Prostate gland (tissue), 2 donors: ENCODE measurements around the gene KLHDC7B. TPM values are rescaled to one million over a fixed set of nuclear protein-coding genes. Genes with fewer than 3 reads are reported as not detected.

Experiments used
- DNase-seq: peaks from one replicate; pipeline ENCODE4 v3.0.0-alpha.2; 2019; ENCODE audit warnings: low spot score
- H3K27ac ChIP-seq, 2 donors: fragments of 200-600 bp; sonication (generic); 2 replicates each; pipeline ENCODE4 v1.5.1; 2017 to 2019
- H3K27me3 ChIP-seq: fragments of 200-600 bp; sonication (generic); replicated peaks from 2 replicates; pipeline ENCODE4 v1.5.1; 2019; ENCODE audit not compliant: insufficient read depth
- H3K36me3 ChIP-seq, 2 donors: fragments of 200-600 bp; sonication (generic); 1 replicate in 1 of 2; 2 replicates in 1 of 2; pipeline versions ENCODE4 v1.5.1 to v1.8.1; 2017 to 2019
- H3K4me1 ChIP-seq: fragments of 200-600 bp; sonication (generic); replicated peaks from 2 replicates; pipeline ENCODE4 v1.5.1; 2019
- H3K4me3 ChIP-seq, 2 donors: fragments of 200-600 bp; sonication (generic); 2 replicates each; pipeline ENCODE4 v1.5.1; 2017 to 2019
- H3K9me3 ChIP-seq: fragments of 200-600 bp; sonication (generic); 2 replicates; pipeline ENCODE4 v1.5.1; 2017
- POLR2A ChIP-seq: fragments of 450-650 bp; IDR thresholded peaks from one replicate; pipeline ENCODE4 v1.6.1; 2016; ENCODE audit warnings: antibody characterized with exemption, mild to moderate bottlenecking
- POLR2AphosphoS5 ChIP-seq: sonication (generic); formaldehyde crosslinking; IDR thresholded peaks from one replicate; pipeline ENCODE4 v1.6.1; 2017; ENCODE audit warnings: antibody characterized with exemption
- WGBS: methylation state at CpG from one replicate; pipeline ENCODE4 v1.1.5; 2018; 5-methylcytosine and 5-hydroxymethylcytosine counted together
- intact Hi-C: fragments of 100-400 bp; cut with DNase I; formaldehyde crosslinking; loops from one replicate; pipeline ENCODE4 v1.14.2; 2022
- total RNA-seq, 2 donors: library from RNA; depleted of rRNA; stranded (reverse); fragments of >200 nt; gene quantifications; one replicate each; pipeline ENCODE4 v1.1.0, GENCODE V29; 2016
- TF ChIP-seq, protein P1 (sequence below), 4 experiments: fragments of 200-600 bp in 2 of 4; fragments of 450-650 bp in 2 of 4; sonication (generic) in 2 of 4; IDR thresholded peaks; 1 replicate in 3 of 4; 2 replicates in 1 of 4; pipeline ENCODE4 v1.5.1; 2016 to 2019; ENCODE audit warnings: antibody characterized with exemption in 4 of 4, mild to moderate bottlenecking in 2 of 4, moderate library complexity in 2 of 4

KLHDC7B gene
- total RNA-seq, 2 donors from 2014 or later = 0.62 TPM; not detected in 1

GRCh38 chr22:50529897-50530579 lies 15.7 kb upstream of the KLHDC7B start, which contains the start of gene TYMP:
TSS of gene TYMP (minus strand) at chr22:50530012. CDS start at chr22:50529709, 303 bp downstream.
- DNase-seq = peak; percentile 72
- no peaks in the 10 kb centered on the region for H3K9me3 ChIP-seq
- H3K4me3 ChIP-seq = peak within 1 kb of the TSS; percentile 36 to 43
- TF ChIP-seq POLR2AphosphoS5 (peak; percentile 43), POLR2A (peak; percentile 71)
- TF ChIP-seq, protein P1, sequence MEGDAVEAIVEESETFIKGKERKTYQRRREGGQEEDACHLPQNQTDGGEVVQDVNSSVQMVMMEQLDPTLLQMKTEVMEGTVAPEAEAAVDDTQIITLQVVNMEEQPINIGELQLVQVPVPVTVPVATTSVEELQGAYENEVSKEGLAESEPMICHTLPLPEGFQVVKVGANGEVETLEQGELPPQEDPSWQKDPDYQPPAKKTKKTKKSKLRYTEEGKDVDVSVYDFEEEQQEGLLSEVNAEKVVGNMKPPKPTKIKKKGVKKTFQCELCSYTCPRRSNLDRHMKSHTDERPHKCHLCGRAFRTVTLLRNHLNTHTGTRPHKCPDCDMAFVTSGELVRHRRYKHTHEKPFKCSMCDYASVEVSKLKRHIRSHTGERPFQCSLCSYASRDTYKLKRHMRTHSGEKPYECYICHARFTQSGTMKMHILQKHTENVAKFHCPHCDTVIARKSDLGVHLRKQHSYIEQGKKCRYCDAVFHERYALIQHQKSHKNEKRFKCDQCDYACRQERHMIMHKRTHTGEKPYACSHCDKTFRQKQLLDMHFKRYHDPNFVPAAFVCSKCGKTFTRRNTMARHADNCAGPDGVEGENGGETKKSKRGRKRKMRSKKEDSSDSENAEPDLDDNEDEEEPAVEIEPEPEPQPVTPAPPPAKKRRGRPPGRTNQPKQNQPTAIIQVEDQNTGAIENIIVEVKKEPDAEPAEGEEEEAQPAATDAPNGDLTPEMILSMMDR (IDR thresholded peaks at IDR 0.05) = peak in 1 of 4 experiments; percentile 3
- H3K36me3 ChIP-seq = no peaks in the 10 kb centered on the region
- intact Hi-C loops = no loop called here
- H3K4me1 ChIP-seq = peaks cover 8% of the 10 kb centered on the region
- peak within 1 kb of the TSS; percentile 65 to 83 for H3K27ac ChIP-seq
- under 1% methylated on average over 31 of the region's 92 CpGs for WGBS
- H3K27me3 ChIP-seq = no peaks in the 10 kb centered on the region

- WGBS = 3% methylated on average over 16 of the region's 21 CpGs
- intact Hi-C loops = no loop called here
- no peak for TF ChIP-seq POLR2A
- TF ChIP-seq, protein P1 (IDR thresholded peaks at IDR 0.05) = no peak
- TF ChIP-seq POLR2AphosphoS5 = no peak
- H3K4me3 ChIP-seq = peak overlapping the region; percentile 36 to 43
- no peaks in the 10 kb centered on the region for H3K27me3 ChIP-seq
- no peaks in the 10 kb centered on the region for H3K36me3 ChIP-seq
- peaks cover 8% of the 10 kb centered on the region for H3K4me1 ChIP-seq
- no peaks in the 10 kb centered on the region for H3K9me3 ChIP-seq
- DNase-seq = no peak
- H3K27ac ChIP-seq = peak overlapping the region; percentile 65 to 83
Observed at GRCh38 chr22:50530580-50530876, 15.2 kb upstream of the KLHDC7B start.

DNA sequence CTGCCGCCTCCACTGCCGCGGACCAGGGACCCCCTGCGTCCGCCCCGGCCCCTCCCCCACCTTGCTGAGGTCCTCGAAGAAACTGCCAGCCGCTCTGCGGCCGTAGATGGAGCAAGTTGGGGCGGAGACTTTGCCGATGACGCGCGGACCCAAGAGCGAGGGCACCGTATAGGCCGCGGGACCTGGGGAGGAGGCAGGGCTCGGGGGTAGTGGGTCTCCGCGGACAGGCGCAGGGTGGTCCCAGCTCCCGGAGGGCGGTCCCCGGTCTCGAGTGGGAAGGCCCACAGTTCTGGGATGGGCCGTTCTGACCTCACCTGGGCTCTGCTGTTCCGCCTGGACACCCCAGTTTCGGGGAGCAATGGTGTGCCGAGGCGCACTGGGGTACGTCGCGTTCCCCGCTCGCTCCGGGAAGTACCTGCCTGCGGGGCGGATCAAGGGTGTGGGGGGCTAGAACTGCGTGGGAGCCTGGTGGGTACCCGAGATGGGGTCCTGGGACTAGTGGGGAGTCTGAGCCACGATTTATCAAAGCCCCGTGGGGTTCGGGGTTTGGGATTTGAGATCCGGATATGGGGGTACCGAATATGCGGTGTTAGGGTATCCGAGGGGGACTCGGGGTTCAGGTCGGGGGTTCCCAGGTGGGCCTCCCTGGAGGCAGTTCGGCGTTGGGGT lies 14.7 kb upstream of the KLHDC7B start:
- intact Hi-C loops = no loop called here
- H3K9me3 ChIP-seq = no peaks in the 10 kb centered on the region
- peak overlapping the region; percentile 36 to 43 for H3K4me3 ChIP-seq
- no peaks in the 10 kb centered on the region for H3K36me3 ChIP-seq
- 9% methylated on average over 48 of the region's 53 CpGs for WGBS
- TF ChIP-seq POLR2AphosphoS5 (peak; percentile 71), POLR2A (peak; percentile 93)
- TF ChIP-seq, protein P1 (IDR thresholded peaks at IDR 0.05) = no peak
- peaks cover 8% of the 10 kb centered on the region for H3K4me1 ChIP-seq
- peak overlapping the region; percentile 65 to 83 for H3K27ac ChIP-seq
- H3K27me3 ChIP-seq = no peaks in the 10 kb centered on the region
- peak; percentile 84 for DNase-seq

GRCh38 chr22:50531546-50531961 lies 14.1 kb upstream of the KLHDC7B start:
- no peak for DNase-seq
- H3K27me3 ChIP-seq = no peaks in the 10 kb centered on the region
- intact Hi-C loops = no loop called here
- 2% methylated on average over 44 of the region's 44 CpGs for WGBS
- peaks cover 8% of the 10 kb centered on the region for H3K4me1 ChIP-seq
- no peaks in the 10 kb centered on the region for H3K36me3 ChIP-seq
- peak overlapping the region; percentile 65 to 83 for H3K27ac ChIP-seq
- H3K4me3 ChIP-seq = peak overlapping the region; percentile 36 to 43
- H3K9me3 ChIP-seq = no peaks in the 10 kb centered on the region
- no peak for TF ChIP-seq POLR2AphosphoS5
- TF ChIP-seq POLR2A = peak; percentile 45

GRCh38 chr22:50531962-50532674 lies 13.6 kb upstream of the KLHDC7B start:
- H3K9me3 ChIP-seq = no peaks in the 10 kb centered on the region
- intact Hi-C loops = no loop called here
- H3K4me3 ChIP-seq = peak overlapping the region; percentile 36 to 43
- H3K36me3 ChIP-seq = no peaks in the 10 kb centered on the region
- 4% methylated on average over 34 of the region's 56 CpGs for WGBS
- H3K27me3 ChIP-seq = no peaks in the 10 kb centered on the region
- TF ChIP-seq, protein P1 (IDR thresholded peaks at IDR 0.05) = no peak
- TF ChIP-seq POLR2AphosphoS5 = peak; percentile 50
- TF ChIP-seq POLR2A = peak; percentile 66
- peak overlapping the region; percentile 65 to 83 for H3K27ac ChIP-seq
- DNase-seq = peak; percentile 74
- H3K4me1 ChIP-seq = peaks cover 8% of the 10 kb centered on the region
